NCI-H2081 treated with DMSO at 0.1 percent for 48 hours (cell line): ENCODE measurements around the gene PTPRR.

Experiments used
- DNase-seq: peaks from one replicate; lab custom pipeline; 2025; lab: John Stamatoyannopoulos, UW

Gene PTPRR

GRCh38 chr12:70920251-70920851 is at the start of gene PTPRR:
Gene PTPRR, minus strand, starts transcription at chr12:70920738. Its CDS starts 348 bp downstream, at chr12:70920390.
- no peak for DNase-seq

GRCh38 chr12:70966996-70967790 is 46.7 kb upstream of the PTPRR start:
- no peak for DNase-seq

GRCh38 chr12:70966046-70966445 is 45.5 kb upstream of the PTPRR start:
- no peak for DNase-seq

- no peak for DNase-seq
Measured at GRCh38 chr12:70964867-70965510, 44.5 kb upstream of the PTPRR start.

- DNase-seq, result no peak
Measured at GRCh38 chr12:70963081-70963660, 42.6 kb upstream of the PTPRR start.

- DNase-seq, result no peak
Measured at GRCh38 chr12:70962226-70962794, 41.8 kb upstream of the PTPRR start.

GRCh38 chr12:70960484-70960883 is 39.9 kb upstream of the PTPRR start:
- DNase-seq, result no peak

- DNase-seq, result no peak
Measured at GRCh38 chr12:70955415-70955814, 34.9 kb upstream of the PTPRR start.

- no peak for DNase-seq
Measured at GRCh38 chr12:70950451-70950850, 29.9 kb upstream of the PTPRR start.

- no peak for DNase-seq
Measured at GRCh38 chr12:70948976-70949336, 28.4 kb upstream of the PTPRR start.

GRCh38 chr12:70948236-70948975 is 27.9 kb upstream of the PTPRR start:
- DNase-seq, result no peak

- DNase-seq, result no peak
Measured at GRCh38 chr12:70936203-70936813, 15.8 kb upstream of the PTPRR start.

- DNase-seq, result no peak
Measured at GRCh38 chr12:70933133-70933532, 12.6 kb upstream of the PTPRR start.

GRCh38 chr12:70929029-70929428 is 8.5 kb upstream of the PTPRR start:
- DNase-seq, result no peak

GRCh38 chr12:70928071-70928470 is 7.5 kb upstream of the PTPRR start:
- no peak for DNase-seq

- no peak for DNase-seq
Measured at GRCh38 chr12:70927356-70927755, 6.8 kb upstream of the PTPRR start.

GRCh38 chr12:70925539-70925938 is 5.0 kb upstream of the PTPRR start:
- DNase-seq, result no peak

GRCh38 chr12:70920891-70921290 is 353 bp upstream of the PTPRR start:
- no peak for DNase-seq

- DNase-seq, result no peak
Measured at GRCh38 chr12:70919597-70920035, 922 bp downstream of the PTPRR start.

GRCh38 chr12:70919176-70919575 is 1.4 kb downstream of the PTPRR start:
- DNase-seq, result no peak

- no peak for DNase-seq
Measured at GRCh38 chr12:70918321-70918720, 2.2 kb downstream of the PTPRR start.
